ENCODE measurements around the gene HAGH. TPM values are rescaled to one million over a fixed set of nuclear protein-coding genes. Genes with fewer than 3 reads are reported as not detected.
"Not testable (repeated sequence)": the region's sequence is repeated elsewhere in the genome, so short reads cannot be mapped to it uniquely, and the experiment has no call there.

Gene HAGH
- total and polyA plus RNA-seq, 10 of the 15 experiments (the other 5 are each of a cell fraction or from before 2014, with no cell fraction given), result 2.0 to 50.1 (median 22.4) TPM

- in situ Hi-C loops (cut with MboI), result no loop called here
- CTCF ChIA-PET, result no interaction called here
- Histone ChIP-seq H3K79me2 (ENCODE audit: control insufficient read depth, insufficient read depth, low read length) (no peaks in the 10 kb centered on the region), H2AFZ (ENCODE audit: control insufficient read depth, low read depth, low read length) (no peak overlapping the region), H3K36me3 (ENCODE audit: control insufficient read depth in 2 of 2, insufficient read depth in 2 of 2, low read length in 1 of 2) (peaks cover 0 to 1% of the 10 kb centered on the region in 2 experiments; a peak in 3 of 4 replicates), H3K27me3 (replicated peaks in 1 of 2; ENCODE audit: control insufficient read depth in 2 of 2, insufficient read depth in 2 of 2, low read length in 1 of 2) (no peaks in the 10 kb centered on the region), H3K4me1 (ENCODE audit: control insufficient read depth, insufficient read depth, low read length) (no peaks in the 10 kb centered on the region), H3K27ac (ENCODE audit: control insufficient read depth, insufficient read depth) (no peak overlapping the region), H3K9ac (ENCODE audit: control insufficient read depth, insufficient read depth, low read length) (no peak overlapping the region), H4K20me1 (ENCODE audit: control insufficient read depth, insufficient read depth) (no peaks in the 10 kb centered on the region), H3K4me2 (ENCODE audit: control insufficient read depth, insufficient read depth) (no peak overlapping the region), H3K9me3 (replicated peaks; ENCODE audit: control insufficient read depth, insufficient read depth, low read length) (no peaks in the 10 kb centered on the region; the same call in 2 of the 3 replicates), H3K4me3 (no peak overlapping the region)
- DNase-seq (ENCODE audit: low read depth, low spot score) (no peak), FAIRE-seq (no peak), ATAC-seq (no peak)
- TF ChIP-seq CHD2 (IDR thresholded peaks at IDR 0.05; ENCODE audit: borderline replicate concordance, low read depth, low read length), result no peak
- TF ChIP-seq NFIC (IDR thresholded peaks at IDR 0.05; ENCODE audit: low read depth, low read length), result no peak
- TF ChIP-seq SMC3 (IDR thresholded peaks at IDR 0.05; ENCODE audit: borderline replicate concordance, low read length), result no peak
- TF ChIP-seq, protein P1, sequence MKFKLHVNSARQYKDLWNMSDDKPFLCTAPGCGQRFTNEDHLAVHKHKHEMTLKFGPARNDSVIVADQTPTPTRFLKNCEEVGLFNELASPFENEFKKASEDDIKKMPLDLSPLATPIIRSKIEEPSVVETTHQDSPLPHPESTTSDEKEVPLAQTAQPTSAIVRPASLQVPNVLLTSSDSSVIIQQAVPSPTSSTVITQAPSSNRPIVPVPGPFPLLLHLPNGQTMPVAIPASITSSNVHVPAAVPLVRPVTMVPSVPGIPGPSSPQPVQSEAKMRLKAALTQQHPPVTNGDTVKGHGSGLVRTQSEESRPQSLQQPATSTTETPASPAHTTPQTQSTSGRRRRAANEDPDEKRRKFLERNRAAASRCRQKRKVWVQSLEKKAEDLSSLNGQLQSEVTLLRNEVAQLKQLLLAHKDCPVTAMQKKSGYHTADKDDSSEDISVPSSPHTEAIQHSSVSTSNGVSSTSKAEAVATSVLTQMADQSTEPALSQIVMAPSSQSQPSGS (IDR thresholded peaks at IDR 0.05; ENCODE audit: low read length), result no peak
- POLR2A ChIA-PET, result no interaction called here
- whole genome bisulfite sequencing (ENCODE audit: insufficient coverage, insufficient replicate concordance, low lambda C conversion rate, missing lambda C conversion rate), result 87% methylated on average over 10 of the region's 10 CpGs
- no TSS peak for BruUV-seq (replicated peaks)
- RAD21 ChIA-PET (ENCODE audit: unreplicated experiment), result no interaction called here
- SMC1A ChIA-PET (ENCODE audit: uncharacterized antibody, unreplicated experiment), result no interaction called here
- intact Hi-C loops (cut with micrococcal nuclease; ENCODE audit: unreplicated experiment), result no loop called here
Observed at GRCh38 chr16:1807626-1808025, 19.0 kb downstream of the HAGH start.

GRCh38 chr16:1800701-1801100, 25.9 kb downstream of the HAGH start:
- no peak for ATAC-seq
- no peak for TF ChIP-seq IRF4 (IDR thresholded peaks at IDR 0.05; ENCODE audit: low read depth, low read length)
- no peak for FAIRE-seq
- RAD21 ChIA-PET (ENCODE audit: unreplicated experiment), result no interaction called here
- 76% methylated on average over 10 of the region's 10 CpGs for WGBS (ENCODE audit: insufficient coverage, insufficient replicate concordance, low lambda C conversion rate, missing lambda C conversion rate)
- H3K9me3 ChIP-seq (replicated peaks; ENCODE audit: control insufficient read depth, insufficient read depth, low read length), result peaks cover 2% of the 10 kb centered on the region; the same call in 1 of the 3 replicates
- no peak overlapping the region for H3K27ac ChIP-seq (ENCODE audit: control insufficient read depth, insufficient read depth)
- H4K20me1 ChIP-seq (ENCODE audit: control insufficient read depth, insufficient read depth), result no peaks in the 10 kb centered on the region
- no peaks in the 10 kb centered on the region for H3K27me3 ChIP-seq (replicated peaks in 1 of 2; ENCODE audit: control insufficient read depth in 2 of 2, insufficient read depth in 2 of 2, low read length in 1 of 2)
- CTCF ChIA-PET, result no interaction called here
- no peak overlapping the region for H2AFZ ChIP-seq (ENCODE audit: control insufficient read depth, low read depth, low read length)
- BruUV-seq (replicated peaks), result no TSS peak
- in situ Hi-C loops (cut with MboI), result no loop called here
- H3K4me2 ChIP-seq (ENCODE audit: control insufficient read depth, insufficient read depth), result no peak overlapping the region
- POLR2A ChIA-PET, result no interaction called here
- no peak overlapping the region for H3K4me3 ChIP-seq
- intact Hi-C loops (cut with micrococcal nuclease; ENCODE audit: unreplicated experiment), result no loop called here
- no peak overlapping the region for H3K9ac ChIP-seq (ENCODE audit: control insufficient read depth, insufficient read depth, low read length)
- no peak for DNase-seq (ENCODE audit: low read depth, low spot score)
- no peaks in the 10 kb centered on the region for H3K4me1 ChIP-seq (ENCODE audit: control insufficient read depth, insufficient read depth, low read length)
- H3K79me2 ChIP-seq (ENCODE audit: control insufficient read depth, insufficient read depth, low read length), result no peaks in the 10 kb centered on the region
- H3K36me3 ChIP-seq (ENCODE audit: control insufficient read depth in 2 of 2, insufficient read depth in 2 of 2, low read length in 1 of 2), result no peaks in the 10 kb centered on the region
- SMC1A ChIA-PET (ENCODE audit: uncharacterized antibody, unreplicated experiment), result no interaction called here

GRCh38 chr16:1799263-1799662, 27.4 kb downstream of the HAGH start:
- H3K79me2 ChIP-seq (ENCODE audit: control insufficient read depth, insufficient read depth, low read length); ATAC-seq; CTCF ChIA-PET; in situ Hi-C loops (cut with MboI); H3K9me3 ChIP-seq (replicated peaks; ENCODE audit: control insufficient read depth, insufficient read depth, low read length); H3K4me1 ChIP-seq (ENCODE audit: control insufficient read depth, insufficient read depth, low read length); H4K20me1 ChIP-seq (ENCODE audit: control insufficient read depth, insufficient read depth); FAIRE-seq; H3K27me3 ChIP-seq (replicated peaks in 1 of 2; ENCODE audit: control insufficient read depth in 2 of 2, insufficient read depth in 2 of 2, low read length in 1 of 2); intact Hi-C loops (cut with micrococcal nuclease; ENCODE audit: unreplicated experiment); H3K27ac ChIP-seq (ENCODE audit: control insufficient read depth, insufficient read depth); H3K4me2 ChIP-seq (ENCODE audit: control insufficient read depth, insufficient read depth); DNase-seq (ENCODE audit: low read depth, low spot score); H3K4me3 ChIP-seq; H3K36me3 ChIP-seq (ENCODE audit: control insufficient read depth in 2 of 2, insufficient read depth in 2 of 2, low read length in 1 of 2); BruUV-seq (replicated peaks); H3K9ac ChIP-seq (ENCODE audit: control insufficient read depth, insufficient read depth, low read length); RAD21 ChIA-PET (ENCODE audit: unreplicated experiment); SMC1A ChIA-PET (ENCODE audit: uncharacterized antibody, unreplicated experiment); POLR2A ChIA-PET; H2AFZ ChIP-seq (ENCODE audit: control insufficient read depth, low read depth, low read length): not testable (repeated sequence)
- WGBS (ENCODE audit: insufficient coverage, insufficient replicate concordance, low lambda C conversion rate, missing lambda C conversion rate), result 71% methylated on average over 5 of the region's 5 CpGs
